Measurements from ENCODE around the gene GORASP1. TPM values are rescaled to one million over a fixed set of nuclear protein-coding genes. Genes with fewer than 3 reads are reported as not detected.

GORASP1 gene
- total and polyA plus RNA-seq, 2 of the 8 experiments (the other 6 are each of a cell fraction or from before 2014, with no cell fraction given): 33.4 to 33.5 TPM

DNA sequence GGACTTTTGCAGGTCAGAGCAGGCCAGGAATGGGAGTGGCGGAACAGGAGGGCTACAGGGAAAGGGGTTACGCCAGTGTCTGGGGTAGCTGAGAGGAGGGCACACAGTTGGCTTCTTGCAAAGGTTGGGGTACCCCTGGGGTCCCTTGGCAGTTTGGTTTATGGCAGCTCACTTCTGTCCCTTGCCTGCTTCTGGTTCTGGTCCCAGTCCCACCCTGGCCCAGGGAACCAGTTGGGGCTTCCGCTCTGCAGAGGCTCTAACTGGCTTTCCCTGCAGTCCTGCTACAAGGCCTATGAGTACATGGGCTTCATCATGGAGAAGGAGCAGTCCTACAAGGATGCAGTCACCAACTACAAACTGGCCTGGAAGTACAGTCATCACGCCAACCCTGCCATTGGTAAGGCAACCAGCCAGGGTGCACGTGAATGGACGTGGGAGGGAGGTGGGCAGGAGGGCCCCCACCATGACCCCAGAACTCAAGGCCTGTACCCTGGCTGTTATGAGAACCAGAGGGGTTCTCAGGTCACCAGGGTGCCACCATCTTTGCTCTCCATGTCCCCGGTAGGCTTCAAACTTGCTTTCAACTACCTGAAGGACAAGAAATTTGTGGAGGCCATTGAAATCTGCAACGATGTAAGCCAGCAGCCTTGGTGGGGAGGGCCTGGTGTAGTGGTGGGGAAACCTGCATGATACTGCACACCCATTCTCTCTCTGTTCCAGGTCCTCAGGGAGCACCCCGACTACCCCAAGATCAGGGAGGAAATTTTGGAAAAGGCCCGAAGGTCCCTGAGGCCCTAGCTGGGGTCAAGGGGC is 30.8 kb upstream of the GORASP1 start (continued):
- TF ChIP-seq YY1 (IDR thresholded peaks at IDR 0.05; ENCODE audit: low read depth, low read length) (no peak), KDM1A (IDR thresholded peaks at IDR 0.05; ENCODE audit: borderline replicate concordance, low read length) (no peak), CREB1 (IDR thresholded peaks at IDR 0.05) (no peak), GABPA (IDR thresholded peaks at IDR 0.05; ENCODE audit: borderline replicate concordance, insufficient read depth, low read length) (no peak)

Data from H1 (cell line).